Measurements from ENCODE around the gene FCRLB.
"Not testable (repeated sequence)": the region's sequence is repeated elsewhere in the genome, so short reads cannot be mapped to it uniquely, and the experiment has no call there.

The FCRLB gene

GRCh38 chr1:161743231-161743630 is 21.9 kb downstream of the FCRLB start:
- DNase-seq: no peak

GRCh38 chr1:161747801-161748200 is 26.5 kb downstream of the FCRLB start:
- DNase-seq: peak in 1 of 2 experiments; percentile 9

GRCh38 chr1:161749509-161750407 is 28.4 kb downstream of the FCRLB start, which contains the start of gene DUSP12:
TSS of gene DUSP12 (plus strand) at chr1:161749786. CDS start at chr1:161749802, 16 bp downstream.
- peak; percentile 87 to 94 for DNase-seq

- DNase-seq: peak in 1 of 2 experiments; percentile 24
Measured at GRCh38 chr1:161763522-161764098, 42.3 kb downstream of the FCRLB start.

GRCh38 chr1:161766102-161766981 is 45.0 kb downstream of the FCRLB start, which contains the start of gene ATF6:
TSS of gene ATF6 (plus strand) at chr1:161766320. CDS start at chr1:161766361, 41 bp downstream.
- peak; percentile 78 to 87 for DNase-seq

- DNase-seq: no peak
Measured at GRCh38 chr1:161768461-161768860, 47.1 kb downstream of the FCRLB start.

GRCh38 chr1:161768986-161769672 is 47.8 kb downstream of the FCRLB start:
- DNase-seq: no peak

GRCh38 chr1:161769673-161770045 is 48.3 kb downstream of the FCRLB start:
- not testable (repeated sequence) for DNase-seq

- no peak for DNase-seq
Measured at GRCh38 chr1:161770250-161770649, 48.9 kb downstream of the FCRLB start.

GRCh38 chr1:161771161-161771560 is 49.8 kb downstream of the FCRLB start:
- DNase-seq: no peak

- DNase-seq: no peak
Measured at GRCh38 chr1:161771973-161772372, 50.6 kb downstream of the FCRLB start.

- DNase-seq: peak; percentile 60 to 78
Measured at GRCh38 chr1:161772397-161772796, 51.1 kb downstream of the FCRLB start.

- no peak for DNase-seq
Measured at GRCh38 chr1:161773791-161774190, 52.4 kb downstream of the FCRLB start.

- DNase-seq: no peak
Measured at GRCh38 chr1:161777261-161777660, 55.9 kb downstream of the FCRLB start.
